Measurements from ENCODE around the gene SLC35G3.

GRCh38 chr17:35162755-35163154, 31.4 kb downstream of the SLC35G3 start:
- TF ChIP-seq CTCF (conservative IDR thresholded peaks at IDR 0.05; ENCODE audit: low read depth, low read length) (no peak), EZH2phosphoT487 (IDR thresholded peaks at IDR 0.05; ENCODE audit: borderline replicate concordance, low read length) (no peak), EZH2 (IDR thresholded peaks at IDR 0.05; ENCODE audit: low read length, unreplicated experiment) (no peak)
